GM21576 (cell line): ENCODE data around the gene FGFR3.

Experiments
- ATAC-seq: cut with Tn5 transposase; IDR thresholded peaks from one replicate; pipeline ENCODE4 v1.9.1; 2021; ENCODE audit warnings: mild to moderate bottlenecking, moderate library complexity; ENCODE audit not compliant: unreplicated experiment

The FGFR3 gene

GRCh38 chr4:1769692-1770091, 23.4 kb upstream of the FGFR3 start:
- no peak for ATAC-seq

DNA sequence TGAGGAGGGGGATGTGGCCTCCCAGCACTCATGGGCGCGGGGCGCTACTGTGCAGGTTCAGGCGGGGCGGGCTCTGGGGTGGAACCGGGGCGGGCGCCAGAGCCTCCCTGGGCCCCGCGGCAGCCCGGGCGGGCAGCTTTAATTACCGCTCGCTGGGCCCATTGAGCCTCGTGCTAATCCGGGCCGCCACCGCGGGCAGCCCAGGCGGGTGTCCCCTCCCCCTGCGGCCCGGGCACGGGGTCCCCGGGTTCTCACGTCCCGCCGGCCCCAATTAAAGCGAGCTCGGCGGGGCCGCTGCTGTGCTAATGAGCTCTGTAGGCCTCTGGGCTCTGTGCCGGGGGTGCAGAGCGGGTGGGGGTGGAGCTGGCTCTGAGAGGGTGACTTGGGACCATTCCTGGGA, 22.8 kb upstream of the FGFR3 start:
- no peak for ATAC-seq

DNA sequence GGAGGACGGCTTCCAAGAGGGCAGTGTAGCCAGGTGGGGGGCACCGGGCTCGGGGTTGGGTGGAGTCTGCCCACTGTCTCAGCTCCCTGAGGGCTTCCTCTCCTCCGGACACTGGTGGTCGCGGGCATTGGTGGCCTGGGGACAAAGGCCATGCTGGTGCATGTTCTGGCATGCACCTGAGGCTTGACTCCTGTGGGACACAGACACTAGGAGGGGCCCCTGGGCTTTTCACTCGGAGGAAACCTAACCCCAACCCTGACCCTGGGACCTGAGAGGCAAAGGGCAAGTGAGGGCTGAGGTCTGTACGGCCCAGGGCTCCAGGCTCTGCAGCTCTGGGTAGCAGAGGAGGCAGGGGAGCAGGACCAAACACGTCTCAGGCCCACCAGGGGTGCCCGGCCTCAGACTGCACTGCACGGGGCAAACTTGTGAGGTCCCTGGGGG, 22.3 kb upstream of the FGFR3 start:
- no peak for ATAC-seq

DNA sequence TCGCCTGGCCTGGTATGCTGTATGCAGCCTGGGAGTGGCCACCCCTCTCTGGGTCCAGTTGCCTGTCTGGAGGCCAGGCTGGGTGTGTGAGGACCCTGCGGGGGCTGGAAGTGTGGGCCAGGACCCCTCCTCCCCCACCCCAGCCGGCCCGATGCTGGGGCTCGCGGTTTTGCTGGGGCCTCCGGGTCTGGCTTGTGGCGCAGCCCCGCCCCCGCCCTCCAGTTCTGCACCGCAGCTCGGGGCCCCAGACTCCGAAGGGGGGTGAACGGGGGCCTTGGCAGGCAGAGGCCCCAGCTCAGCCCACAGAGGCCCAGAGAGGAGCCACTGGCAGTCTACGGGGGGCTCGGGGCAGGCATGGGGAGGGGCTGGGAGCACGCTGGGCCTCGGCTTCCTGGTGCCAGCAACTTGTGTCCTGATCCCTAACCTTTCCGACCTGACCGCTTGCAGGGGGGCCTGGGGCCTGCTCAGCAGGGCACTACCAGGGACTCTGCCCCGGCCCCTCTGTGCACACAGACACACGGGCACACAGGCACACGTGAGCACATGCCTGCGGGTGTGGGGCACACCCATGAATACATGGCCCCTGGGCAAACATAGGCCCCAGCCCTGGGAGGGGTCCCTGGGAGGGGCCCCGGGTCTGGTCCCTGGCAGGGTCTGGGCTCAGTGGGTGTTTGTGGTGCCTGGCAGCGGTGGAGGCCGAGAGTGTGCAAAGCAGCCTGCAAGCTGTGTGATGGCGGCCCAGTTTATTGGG, 21.4 kb upstream of the FGFR3 start:
- ATAC-seq: no peak

DNA sequence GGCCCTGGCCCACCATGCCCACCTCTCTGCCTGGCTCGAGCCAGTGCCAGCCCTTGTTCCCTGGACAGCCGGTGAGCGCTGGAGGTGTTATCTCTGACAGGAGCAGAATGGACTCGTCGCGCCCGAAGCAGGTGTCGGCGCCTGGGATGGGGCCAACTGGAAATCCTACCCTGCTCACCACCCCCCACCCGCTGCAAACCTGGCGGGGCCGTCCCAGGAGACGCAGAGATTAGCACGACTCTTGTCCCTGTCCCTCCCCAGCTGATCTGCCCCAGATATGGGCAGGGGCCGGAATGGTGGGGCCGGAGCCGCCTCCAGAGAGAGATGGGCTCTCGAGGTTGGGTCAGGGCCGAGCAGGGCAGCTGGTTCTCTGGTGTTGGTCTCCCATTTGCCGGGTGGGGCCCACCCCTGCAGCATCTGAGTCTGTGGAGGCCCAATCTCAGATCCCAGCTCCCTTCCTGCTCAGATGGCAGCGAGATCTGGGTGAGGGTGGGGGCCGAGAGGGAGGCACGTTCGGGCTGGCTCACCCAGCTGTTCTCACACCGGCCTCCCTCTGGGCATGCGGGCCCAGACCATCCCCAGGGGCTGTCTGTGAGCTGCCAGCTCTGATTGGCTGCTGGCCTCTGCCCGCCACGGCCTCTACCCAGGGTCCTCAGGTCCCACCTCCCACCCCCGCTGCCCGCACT, 20.1 kb upstream of the FGFR3 start:
- ATAC-seq: no peak

- no peak for ATAC-seq
Observed at GRCh38 chr4:1773754-1774153, 19.3 kb upstream of the FGFR3 start.

- ATAC-seq: no peak
Observed at GRCh38 chr4:1775731-1776500, 17.2 kb upstream of the FGFR3 start.

GRCh38 chr4:1776521-1777161, 16.5 kb upstream of the FGFR3 start:
- ATAC-seq: no peak

- no peak for ATAC-seq
Observed at GRCh38 chr4:1777822-1778641, 15.1 kb upstream of the FGFR3 start.

- no peak for ATAC-seq
Observed at GRCh38 chr4:1778642-1779392, 14.3 kb upstream of the FGFR3 start.

- ATAC-seq: no peak
Observed at GRCh38 chr4:1779588-1780382, 13.3 kb upstream of the FGFR3 start.

DNA sequence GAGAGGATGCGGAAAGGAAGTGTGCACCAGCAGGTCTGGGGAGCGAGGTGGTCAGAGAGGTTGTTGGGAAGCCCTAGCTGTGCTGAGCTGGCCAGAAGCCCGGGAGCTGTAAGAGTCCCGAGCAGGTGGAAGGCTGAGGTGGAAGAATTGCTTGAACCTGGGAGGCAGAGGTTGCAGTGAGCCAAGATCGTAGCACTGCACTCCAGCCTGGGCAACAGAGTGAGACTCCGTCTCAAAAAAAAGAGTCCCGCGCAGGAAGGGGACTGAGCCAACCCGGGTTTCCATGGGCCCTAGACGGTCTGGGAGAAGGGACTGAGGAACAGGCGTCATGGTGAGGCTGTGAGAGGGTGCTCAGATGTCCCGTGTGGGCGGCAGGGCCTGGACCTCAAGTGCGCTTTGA, 12.7 kb upstream of the FGFR3 start:
- no peak for ATAC-seq

DNA sequence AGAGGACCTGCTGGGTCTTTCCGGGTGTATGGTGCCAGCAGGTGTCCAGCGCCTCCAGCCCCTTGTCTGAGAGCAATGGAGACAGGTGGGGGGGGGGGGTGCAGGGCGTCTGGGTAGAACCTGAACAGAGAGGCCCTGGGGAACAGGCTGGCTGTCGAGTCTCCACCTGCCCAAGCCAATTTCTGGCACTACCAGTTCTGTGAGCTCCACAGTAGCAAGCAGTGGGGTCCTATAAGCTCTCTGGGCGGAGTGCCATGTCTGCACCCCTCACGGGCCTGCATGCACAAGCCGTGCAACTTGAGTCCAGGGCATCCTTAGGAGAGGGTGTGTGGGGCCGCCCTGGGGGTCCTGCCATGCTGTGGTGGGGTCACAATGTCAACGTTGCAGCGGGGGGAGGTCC, 10.1 kb upstream of the FGFR3 start:
- ATAC-seq: no peak

- no peak for ATAC-seq
Observed at GRCh38 chr4:1783970-1784369, 9.1 kb upstream of the FGFR3 start.

DNA sequence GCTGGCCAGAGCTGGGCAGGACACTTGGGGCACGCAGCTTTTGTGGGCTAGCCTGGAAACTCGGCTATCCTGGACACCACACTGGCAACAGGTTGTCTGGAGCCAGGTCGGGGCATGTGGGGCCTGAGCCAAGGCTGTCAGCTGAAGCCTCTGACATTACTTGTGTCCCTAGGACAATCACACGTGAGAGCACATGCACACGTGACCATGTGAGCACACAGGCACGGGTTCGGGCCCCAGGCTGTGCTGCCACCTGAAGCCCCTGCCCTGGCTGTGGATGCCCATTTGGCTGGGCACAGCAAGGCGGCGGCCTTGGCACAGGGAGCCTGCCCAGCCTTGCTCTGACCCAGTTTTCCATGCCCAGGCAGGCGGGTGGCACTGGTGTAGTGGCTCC, 8.7 kb upstream of the FGFR3 start:
- ATAC-seq: no peak

- ATAC-seq: no peak
Observed at GRCh38 chr4:1784789-1785591, 8.1 kb upstream of the FGFR3 start.

DNA sequence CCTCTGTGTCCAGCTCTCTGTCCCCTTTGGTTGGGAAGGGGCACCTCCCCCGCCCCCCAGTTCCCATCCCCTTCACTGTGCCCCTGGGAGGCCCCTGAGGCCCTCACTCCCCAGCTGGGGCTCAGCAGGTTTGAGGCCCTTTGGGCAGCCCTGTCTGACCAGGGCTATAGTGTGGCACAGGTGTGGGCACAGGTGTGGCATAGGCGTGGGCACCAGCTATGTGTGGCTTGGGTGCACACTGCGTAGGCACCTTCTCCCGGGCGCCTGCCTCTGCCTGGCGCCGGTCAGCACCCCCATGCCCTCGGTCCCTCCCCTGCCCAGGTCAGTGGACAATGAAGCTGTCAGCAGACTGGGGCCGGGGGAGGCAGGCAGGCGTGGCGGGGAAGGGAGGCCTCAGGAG, 7.5 kb upstream of the FGFR3 start:
- ATAC-seq: no peak
